Hepatocyte (in vitro differentiated cells): ENCODE results near the gene GHRL. TPM values are rescaled to one million over a fixed set of nuclear protein-coding genes. Genes with fewer than 3 reads are reported as not detected.
"Not testable (repeated sequence)": the region's sequence is repeated elsewhere in the genome, so short reads cannot be mapped to it uniquely, and the experiment has no call there.

Source experiments
- DNase-seq: peaks from one replicate; pipeline ENCODE4 v3.0.0-alpha.2; 2016; ENCODE audit warnings: low spot score
- H2AFZ ChIP-seq: fragments of 200-600 bp; sonication (generic); 2 replicates; pipeline ENCODE4 v1.6.0; 2016; ENCODE audit warnings: antibody characterized with exemption, mild to moderate bottlenecking
- H3K27ac ChIP-seq: fragments of 200-600 bp; sonication (generic); 2 replicates; pipeline ENCODE4 v1.5.1; 2016; ENCODE audit warnings: mild to moderate bottlenecking
- H3K27me3 ChIP-seq: fragments of 200-600 bp; sonication (generic); 2 replicates; pipeline ENCODE4 v1.6.1; 2016
- H3K36me3 ChIP-seq: fragments of 200-600 bp; sonication (generic); replicated peaks from 2 replicates; pipeline ENCODE4 v1.5.1; 2016; ENCODE audit warnings: low read depth; ENCODE audit not compliant: insufficient read depth
- H3K4me1 ChIP-seq: fragments of 200-600 bp; sonication (generic); 2 replicates; pipeline ENCODE4 v1.5.1; 2016; ENCODE audit warnings: mild to moderate bottlenecking, moderate library complexity; ENCODE audit not compliant: insufficient read depth
- H3K4me2 ChIP-seq: fragments of 200-600 bp; sonication (generic); 2 replicates; pipeline ENCODE4 v1.6.0; 2016
- H3K4me3 ChIP-seq: fragments of 200-600 bp; sonication (generic); 2 replicates; pipeline ENCODE4 v1.5.1; 2016; ENCODE audit warnings: mild to moderate bottlenecking
- H3K79me2 ChIP-seq: fragments of 200-600 bp; sonication (generic); 2 replicates; pipeline ENCODE4 v1.6.0; 2017; ENCODE audit warnings: mild to moderate bottlenecking
- H3K9me2 ChIP-seq: fragments of 200-600 bp; sonication (generic); replicated peaks from 2 replicates; pipeline ENCODE4 v1.6.0; 2017; ENCODE audit warnings: mild to moderate bottlenecking; ENCODE audit not compliant: insufficient read depth
- H3K9me3 ChIP-seq: fragments of 200-600 bp; sonication (generic); 2 replicates; pipeline ENCODE4 v1.5.1; 2016; ENCODE audit warnings: low read depth, mild to moderate bottlenecking
- H4K20me1 ChIP-seq: fragments of 200-600 bp; sonication (generic); 2 replicates; pipeline ENCODE4 v1.6.0; 2016; ENCODE audit warnings: mild to moderate bottlenecking; ENCODE audit not compliant: insufficient read depth, poor library complexity, severe bottlenecking
- CTCF ChIP-seq: fragments of 200-600 bp; sonication (generic); IDR thresholded peaks from 2 replicates; pipeline ENCODE4 v1.5.1; 2016; ENCODE audit warnings: antibody characterized with exemption, mild to moderate bottlenecking; ENCODE audit not compliant: poor library complexity
- EZH2 ChIP-seq: fragments of 200-600 bp; sonication (generic); IDR thresholded peaks from 2 replicates; pipeline ENCODE4 v1.6.1; 2016; ENCODE audit warnings: antibody characterized with exemption, mild to moderate bottlenecking, borderline replicate concordance
- EZH2phosphoT487 ChIP-seq: fragments of 200-600 bp; sonication (generic); IDR thresholded peaks from one replicate; pipeline ENCODE4 v1.6.1; 2018; ENCODE audit warnings: antibody characterized with exemption, mild to moderate bottlenecking, low read depth, moderate library complexity; ENCODE audit not compliant: unreplicated experiment, severe bottlenecking
- WGBS: methylation state at CpG from one replicate; pipeline ENCODE4 v1.1.6; 2016; ENCODE audit warnings: low lambda C conversion rate; ENCODE audit errors: missing lambda C conversion rate; 5-methylcytosine and 5-hydroxymethylcytosine counted together
- polyA plus RNA-seq: library from polyadenylated mRNA; unstranded; fragments of >200 nt; fragmentation: Nextera tagmentation; extraction: Ambion mirVana; gene quantifications from 2 replicates; pipeline ENCODE4 v1.2.1, GENCODE V29; 2016
- total RNA-seq: library from RNA; depleted of rRNA; stranded (reverse); fragments of >200 nt; gene quantifications from 2 replicates; pipeline ENCODE4 v1.2.3, GENCODE V29; 2014

Gene GHRL
- total and polyA plus RNA-seq, 2 experiments from 2014 or later = 11.3 to 12.4 TPM

DNA sequence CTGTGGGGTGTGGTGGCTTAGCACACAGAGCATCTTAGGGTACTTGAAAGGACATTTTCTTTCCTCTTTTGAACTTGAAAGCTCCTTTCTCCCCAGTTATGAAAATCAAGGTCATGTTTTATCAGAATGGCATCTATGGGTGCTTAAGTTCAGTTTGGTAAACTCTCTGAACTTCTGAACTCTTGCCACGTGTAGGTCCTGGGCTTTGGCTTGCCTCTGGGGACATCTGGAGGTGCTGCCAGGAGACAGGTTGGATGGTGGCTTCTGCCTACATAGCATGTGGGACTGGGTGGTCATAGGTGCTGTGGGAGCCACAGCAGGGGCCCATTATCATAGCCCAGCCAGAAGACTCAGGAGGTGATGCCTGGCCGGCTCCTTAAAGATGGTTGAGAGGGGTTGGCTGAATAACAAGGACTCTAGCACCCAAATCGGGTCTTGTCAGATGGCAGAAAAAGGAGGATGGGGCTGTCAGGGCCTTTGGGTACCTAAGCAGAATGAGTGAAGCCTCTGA lies 15.6 kb downstream of the GHRL start:
- Histone ChIP-seq H3K4me2 (no peak overlapping the region), H4K20me1 (peaks cover 23% of the 10 kb centered on the region), H3K27me3 (no peaks in the 10 kb centered on the region), H3K79me2 (peaks cover 46% of the 10 kb centered on the region), H2AFZ (no peak overlapping the region), H3K4me3 (no peak overlapping the region), H3K36me3 (no peaks in the 10 kb centered on the region), H3K9me2 (no peaks in the 10 kb centered on the region), H3K9me3 (no peaks in the 10 kb centered on the region), H3K27ac (no peak overlapping the region), H3K4me1 (no peaks in the 10 kb centered on the region)
- 94% methylated on average over 3 of the region's 3 CpGs for WGBS
- no peak for TF ChIP-seq CTCF
- no peak for TF ChIP-seq EZH2phosphoT487
- no peak for TF ChIP-seq EZH2
- no peak for DNase-seq

DNA sequence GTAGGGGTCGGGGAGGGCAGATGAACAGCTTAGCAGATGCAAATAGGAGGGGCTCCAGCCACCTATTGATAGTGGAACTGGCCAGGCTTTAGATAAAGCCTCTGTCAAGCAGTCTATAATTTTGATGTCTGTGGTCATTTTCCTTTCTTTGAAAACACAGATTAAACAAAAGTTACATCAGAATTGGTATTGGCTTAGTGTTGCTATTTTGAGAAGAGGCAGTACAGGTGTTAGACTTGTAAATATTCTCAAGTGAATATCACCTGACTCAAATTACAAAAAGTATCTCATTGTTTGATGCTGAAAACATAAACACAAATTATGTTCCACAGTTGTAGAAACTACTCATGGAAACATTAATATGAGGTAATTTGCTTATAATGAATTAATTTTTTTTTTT lies 18.1 kb downstream of the GHRL start:
- Histone ChIP-seq H3K27me3 (no peaks in the 10 kb centered on the region), H3K27ac (no peak overlapping the region), H3K36me3 (no peaks in the 10 kb centered on the region), H4K20me1 (peaks cover 28% of the 10 kb centered on the region), H3K4me1 (no peaks in the 10 kb centered on the region), H3K79me2 (peaks cover 65% of the 10 kb centered on the region), H3K9me3 (no peaks in the 10 kb centered on the region), H3K4me2 (no peak overlapping the region), H2AFZ (no peak overlapping the region), H3K4me3 (no peak overlapping the region), H3K9me2 (no peaks in the 10 kb centered on the region)
- 63% methylated on average over 1 of the region's 1 CpG for WGBS
- DNase-seq = no peak
- TF ChIP-seq EZH2phosphoT487 (no peak), CTCF (no peak), EZH2 (no peak)

- no peaks in the 10 kb centered on the region for H3K27me3 ChIP-seq
- H3K79me2 ChIP-seq = peaks cover 71% of the 10 kb centered on the region
- no peaks in the 10 kb centered on the region for H3K9me3 ChIP-seq
- WGBS = 63% methylated on average over 1 of the region's 1 CpG
- H4K20me1 ChIP-seq = peaks cover 28% of the 10 kb centered on the region
- no peak overlapping the region for H3K27ac ChIP-seq
- H3K9me2 ChIP-seq = no peaks in the 10 kb centered on the region
- H3K4me1 ChIP-seq = no peaks in the 10 kb centered on the region
- H3K4me3 ChIP-seq = no peak overlapping the region
- no peak overlapping the region for H2AFZ ChIP-seq
- DNase-seq = no peak
- H3K4me2 ChIP-seq = no peak overlapping the region
- no peaks in the 10 kb centered on the region for H3K36me3 ChIP-seq
- TF ChIP-seq EZH2 (no peak), CTCF (no peak), EZH2phosphoT487 (no peak)
These were observed 18.9 kb downstream of the GHRL start for GRCh38 chr3:10273702-10274305.

DNA sequence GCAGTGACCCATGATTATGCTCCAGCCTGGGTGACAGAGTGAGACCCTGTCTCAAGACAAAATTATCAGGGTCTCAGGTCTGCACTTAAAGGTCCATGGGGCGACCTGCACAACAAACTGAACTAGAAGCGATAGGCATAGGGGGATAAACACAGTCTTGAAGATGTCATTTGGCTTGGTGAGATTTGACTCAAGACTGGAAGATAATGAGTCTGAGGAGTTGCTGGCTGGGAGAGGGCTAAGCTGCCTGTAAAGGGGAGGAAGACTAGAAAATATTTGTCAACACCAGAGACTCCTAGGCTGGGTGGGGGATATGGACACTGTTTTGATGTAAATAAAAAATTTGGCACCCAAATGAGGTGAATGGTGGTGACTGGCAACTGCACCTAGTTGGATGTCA lies 19.8 kb downstream of the GHRL start:
- Histone ChIP-seq H3K4me2 (no peak overlapping the region), H3K27ac (no peak overlapping the region), H2AFZ (no peak overlapping the region), H3K4me3 (no peak overlapping the region), H4K20me1 (peaks cover 28% of the 10 kb centered on the region), H3K4me1 (no peaks in the 10 kb centered on the region), H3K27me3 (no peaks in the 10 kb centered on the region), H3K79me2 (peaks cover 79% of the 10 kb centered on the region), H3K9me3 (no peaks in the 10 kb centered on the region), H3K36me3 (no peaks in the 10 kb centered on the region), H3K9me2 (no peaks in the 10 kb centered on the region)
- TF ChIP-seq EZH2phosphoT487 (no peak), CTCF (no peak), EZH2 (no peak)
- WGBS = 98% methylated on average over 2 of the region's 2 CpGs
- no peak for DNase-seq

GRCh38 chr3:10272476-10272875 lies 20.3 kb downstream of the GHRL start:
- H3K9me3 ChIP-seq = not testable (repeated sequence)

More at GRCh38 chr3:10272476-10272875, 20.3 kb downstream of the GHRL start:
- H4K20me1 ChIP-seq = peaks cover 28% of the 10 kb centered on the region
- H3K36me3 ChIP-seq, DNase-seq, H3K27me3 ChIP-seq, H3K4me2 ChIP-seq, H3K9me2 ChIP-seq, H3K4me3 ChIP-seq, H2AFZ ChIP-seq, H3K27ac ChIP-seq, H3K4me1 ChIP-seq: not testable (repeated sequence)
- whole genome bisulfite sequencing = 96% methylated on average over 11 of the region's 11 CpGs
- peaks cover 83% of the 10 kb centered on the region for H3K79me2 ChIP-seq
